GM12865 (cell line): ENCODE measurements around the gene KCTD7.
"Not testable (repeated sequence)": the region's sequence is repeated elsewhere in the genome, so short reads cannot be mapped to it uniquely, and the experiment has no call there.

Experiments
- DNase-seq: peaks from one replicate; pipeline ENCODE4 v3.0.0; 2010; ENCODE audit warnings: low read depth
- H3K4me3 ChIP-seq: 2 replicates; pipeline ENCODE4 v1.5.1; 2011; ENCODE audit warnings: mild to moderate bottlenecking, low read depth, low read length, control low read depth
- TF ChIP-seq, protein P1 (sequence below): IDR thresholded peaks from 2 replicates; pipeline ENCODE4 v1.5.1; 2011; ENCODE audit warnings: low read length, control low read depth, low read depth, inconsistent platforms; ENCODE audit not compliant: insufficient read depth; ENCODE audit errors: missing control alignments

The KCTD7 gene

DNA sequence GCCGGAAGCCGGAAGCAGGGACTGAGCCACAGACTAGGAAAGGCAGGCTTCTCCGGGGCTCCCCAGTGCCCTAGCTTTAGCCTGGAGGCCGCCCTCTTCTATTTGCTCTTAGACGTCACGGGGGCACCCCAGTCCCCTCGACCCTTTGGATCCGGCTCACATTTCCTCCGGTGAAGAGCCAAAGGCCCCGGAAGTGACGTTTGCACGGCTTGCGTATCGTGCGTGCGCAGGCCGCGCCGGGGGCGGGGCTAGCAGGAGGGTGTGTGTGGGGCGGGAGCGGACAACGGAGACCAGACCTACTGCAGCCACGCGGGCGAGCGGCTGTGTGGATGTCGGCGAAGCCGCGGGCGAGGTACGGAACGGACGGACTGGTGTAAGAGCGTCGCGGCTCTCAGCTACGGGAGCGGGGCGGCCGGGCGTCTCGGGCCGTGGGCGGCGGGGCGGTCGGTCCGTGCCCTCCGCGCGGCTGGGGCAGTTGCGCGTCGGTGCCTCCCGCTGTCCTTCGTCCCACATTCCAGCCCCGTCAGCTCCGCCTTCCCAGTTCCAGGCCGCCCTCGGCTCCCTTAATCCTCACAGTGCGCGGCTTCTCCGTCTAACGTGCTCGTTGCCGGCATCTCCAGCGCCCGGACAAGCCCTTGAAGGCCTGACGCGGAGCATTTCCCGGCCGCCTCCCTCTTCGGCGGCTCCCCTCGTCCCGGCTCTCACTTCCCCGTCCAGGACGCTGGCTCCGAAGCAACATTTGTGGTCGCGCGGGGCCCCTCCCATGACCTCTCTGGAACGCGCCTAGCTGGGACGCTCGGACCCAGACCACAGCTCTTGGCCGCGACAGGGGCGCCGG lies 25.8 kb downstream of the KCTD7 start:
- TF ChIP-seq, protein P1, sequence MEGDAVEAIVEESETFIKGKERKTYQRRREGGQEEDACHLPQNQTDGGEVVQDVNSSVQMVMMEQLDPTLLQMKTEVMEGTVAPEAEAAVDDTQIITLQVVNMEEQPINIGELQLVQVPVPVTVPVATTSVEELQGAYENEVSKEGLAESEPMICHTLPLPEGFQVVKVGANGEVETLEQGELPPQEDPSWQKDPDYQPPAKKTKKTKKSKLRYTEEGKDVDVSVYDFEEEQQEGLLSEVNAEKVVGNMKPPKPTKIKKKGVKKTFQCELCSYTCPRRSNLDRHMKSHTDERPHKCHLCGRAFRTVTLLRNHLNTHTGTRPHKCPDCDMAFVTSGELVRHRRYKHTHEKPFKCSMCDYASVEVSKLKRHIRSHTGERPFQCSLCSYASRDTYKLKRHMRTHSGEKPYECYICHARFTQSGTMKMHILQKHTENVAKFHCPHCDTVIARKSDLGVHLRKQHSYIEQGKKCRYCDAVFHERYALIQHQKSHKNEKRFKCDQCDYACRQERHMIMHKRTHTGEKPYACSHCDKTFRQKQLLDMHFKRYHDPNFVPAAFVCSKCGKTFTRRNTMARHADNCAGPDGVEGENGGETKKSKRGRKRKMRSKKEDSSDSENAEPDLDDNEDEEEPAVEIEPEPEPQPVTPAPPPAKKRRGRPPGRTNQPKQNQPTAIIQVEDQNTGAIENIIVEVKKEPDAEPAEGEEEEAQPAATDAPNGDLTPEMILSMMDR: no peak
- DNase-seq: peak; percentile 99

GRCh38 chr7:66655113-66655806 lies 26.6 kb downstream of the KCTD7 start:
- H3K4me3 ChIP-seq: peak overlapping the region; percentile 97
- peak; percentile 41 for DNase-seq

More for the DNA sequence above, 25.8 kb downstream of the KCTD7 start:
- H3K4me3 ChIP-seq: peak overlapping the region; percentile 97

DNA sequence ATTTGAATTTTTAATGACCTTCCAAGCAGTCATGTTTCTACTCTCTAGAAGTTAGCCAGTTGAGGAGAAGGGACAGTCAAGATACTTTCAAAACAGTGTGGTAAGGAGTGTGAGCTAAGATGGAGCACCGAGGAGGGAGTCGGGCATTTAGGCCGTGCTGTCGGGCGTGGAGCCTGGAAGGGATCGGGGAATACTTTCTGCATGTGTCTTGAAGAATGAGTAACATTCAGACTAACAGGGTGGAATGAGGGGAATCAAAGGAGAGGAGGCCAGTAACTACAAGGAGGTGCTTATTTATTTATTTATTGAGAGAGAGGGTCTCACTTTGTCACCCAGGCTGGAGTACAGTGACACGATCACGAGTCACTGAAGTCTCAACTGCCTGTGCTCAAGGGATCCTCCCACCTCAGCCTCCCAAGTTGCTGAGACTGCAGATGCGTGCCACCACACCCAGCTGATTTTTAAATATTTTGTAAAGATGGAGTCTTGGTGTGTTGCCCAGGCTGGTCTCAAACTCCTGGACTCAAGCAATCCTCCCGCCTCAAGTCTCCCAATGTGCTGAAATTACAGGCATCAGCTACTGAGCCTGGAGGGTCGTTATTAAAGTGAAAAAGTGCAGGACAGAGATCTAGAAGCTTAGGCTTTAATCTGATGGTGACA lies 27.3 kb downstream of the KCTD7 start:
- H3K4me3 ChIP-seq: peak overlapping the region; percentile 97; the same call in 1 of the 2 replicates

DNA sequence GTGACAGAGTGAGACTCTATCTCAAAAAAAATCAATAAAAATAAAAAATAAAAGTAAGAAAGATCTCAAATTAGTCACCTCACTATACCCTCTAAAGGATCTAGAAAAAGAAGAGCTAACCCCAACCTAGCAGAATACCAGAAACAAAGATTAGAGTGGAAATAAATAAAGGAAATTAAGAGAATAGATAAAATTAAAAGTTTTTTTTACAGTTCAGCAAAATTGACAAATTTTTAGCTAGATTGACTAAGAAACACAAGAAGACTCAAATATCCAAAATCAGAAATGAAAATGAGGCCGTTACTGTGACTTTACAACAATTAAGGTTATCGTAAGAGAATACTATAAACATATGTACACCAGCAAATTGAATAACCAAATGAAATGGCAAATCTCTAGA lies 29.1 kb downstream of the KCTD7 start:
- TF ChIP-seq, protein P1: no peak
- H3K4me3 ChIP-seq: no peak overlapping the region
- no peak for DNase-seq

More for the DNA sequence above, 27.3 kb downstream of the KCTD7 start:
- DNase-seq: not testable (repeated sequence)

GRCh38 chr7:66662646-66663264 lies 34.1 kb downstream of the KCTD7 start:
- TF ChIP-seq, protein P1: no peak
- H3K4me3 ChIP-seq: no peak overlapping the region
- no peak for DNase-seq

GRCh38 chr7:66664590-66665293 lies 36.1 kb downstream of the KCTD7 start:
- TF ChIP-seq, protein P1: no peak
- no peak overlapping the region for H3K4me3 ChIP-seq
- DNase-seq: no peak

GRCh38 chr7:66666313-66666952 lies 37.8 kb downstream of the KCTD7 start:
- no peak overlapping the region for H3K4me3 ChIP-seq
- TF ChIP-seq, protein P1: no peak
- no peak for DNase-seq
